ENCODE data around the gene CCM2L. TPM values are rescaled to one million over a fixed set of nuclear protein-coding genes. Genes with fewer than 3 reads are reported as not detected.

CCM2L gene
- total and polyA plus RNA-seq, 2 of the 8 experiments (the other 6 are each of a cell fraction or from before 2014, with no cell fraction given): 5.5 to 15.8 TPM

DNA sequence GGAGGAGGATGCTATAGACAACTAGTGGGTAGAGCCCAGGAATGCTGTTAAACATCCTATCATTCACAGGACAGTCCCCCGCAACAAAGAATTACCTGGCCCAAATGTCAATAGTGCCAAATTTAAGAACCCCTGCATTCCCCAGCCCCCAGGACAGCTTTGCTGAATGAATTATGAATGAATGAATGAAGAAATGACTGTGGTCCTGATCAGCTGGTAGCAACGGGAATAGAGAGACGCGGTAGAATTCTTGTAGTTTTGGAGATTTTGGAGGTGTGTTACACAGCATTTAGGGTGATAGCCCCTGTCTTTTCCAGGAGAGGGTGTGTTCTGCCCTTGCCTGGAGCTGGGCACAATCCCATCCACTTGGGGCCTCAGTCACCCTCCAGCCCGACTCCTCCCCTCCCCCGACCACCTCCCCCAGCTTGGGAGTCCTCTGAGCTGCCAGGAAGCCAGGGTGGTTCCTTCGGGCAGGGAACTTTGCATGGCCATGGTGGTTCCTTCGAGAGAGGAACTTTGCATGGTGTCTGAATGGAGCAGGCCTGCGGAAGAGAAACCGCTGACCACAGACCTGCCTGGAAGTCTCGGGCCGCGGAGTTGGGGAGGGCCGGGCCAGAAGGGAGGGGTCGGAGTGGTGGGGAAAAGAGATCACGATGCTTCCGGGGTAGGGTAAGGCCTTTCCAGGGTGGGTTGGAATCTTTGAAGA lies 40.8 kb downstream of the CCM2L start:
- WGBS, 2 experiments (ENCODE audit: extremely low coverage in 1 of 2, insufficient coverage in 1 of 2, insufficient read length in 1 of 2, insufficient replicate concordance in 2 of 2, low coverage in 1 of 2, low lambda C conversion rate in 2 of 2, missing lambda C conversion rate in 1 of 2): 27% methylated on average over 17 of the region's 17 CpGs; no CpG with 5 or more reads in 1 of the 2 experiments
- Histone ChIP-seq H3K4me1 (replicated peaks in 1 of 4; ENCODE audit: control insufficient read depth in 3 of 4, insufficient read depth in 4 of 4, low read length in 3 of 4) (peaks cover 2 to 10% (median 6%) of the 10 kb centered on the region in 4 experiments; a peak in 5 of 7 replicates), H3K18ac (ENCODE audit: extremely low read depth, low read length) (peak overlapping the region; percentile 71), H4K20me1 (replicated peaks in 1 of 2; ENCODE audit: control insufficient read depth in 1 of 2, insufficient read depth in 2 of 2, low read length in 2 of 2) (no peaks in the 10 kb centered on the region), H3K9ac (replicated peaks in 1 of 4; ENCODE audit: extremely low read depth in 1 of 4, low read depth in 3 of 4, low read length in 3 of 4) (no peak overlapping the region; a peak in 1 of 7 replicates), H2AK5ac (ENCODE audit: low read depth, low read length) (no peak overlapping the region), H3K23me2 (ENCODE audit: low read depth, low read length) (peaks cover 8% of the 10 kb centered on the region; the same call in 1 of the 2 replicates), H3K9me3 (ENCODE audit: insufficient read depth in 2 of 2, low read depth in 1 of 2, low read length in 1 of 2) (no peaks in the 10 kb centered on the region), H2BK12ac (ENCODE audit: low read depth, low read length) (no peak overlapping the region), H2BK5ac (ENCODE audit: low read depth, low read length) (no peak overlapping the region), H3K56ac (replicated peaks; ENCODE audit: insufficient read length, low read depth, low read length) (no peak overlapping the region), H3K27ac (ENCODE audit: low read depth, low read length) (no peak overlapping the region), H3K4me2 (ENCODE audit: insufficient read depth in 1 of 2, low read depth in 2 of 2, low read length in 2 of 2) (peak overlapping the region; percentile 62 to 79), H3K14ac (ENCODE audit: insufficient read length) (no peak overlapping the region), H3K36me3 (ENCODE audit: control insufficient read depth in 2 of 4, insufficient read depth in 4 of 4, low read length in 3 of 4) (no peaks in the 10 kb centered on the region), H4K5ac (ENCODE audit: insufficient read length, low read depth, low read length) (no peak overlapping the region), H4K8ac (ENCODE audit: extremely low read depth, insufficient read depth, low read length) (no peak overlapping the region), H3K79me2 (ENCODE audit: control insufficient read depth in 1 of 2, insufficient read depth in 2 of 2, low read length in 2 of 2) (no peaks in the 10 kb centered on the region), H2BK15ac (ENCODE audit: low read length) (no peak overlapping the region), H3K23ac (ENCODE audit: insufficient read length) (no peak overlapping the region), H2BK120ac (replicated peaks; ENCODE audit: low read depth, low read length) (no peak overlapping the region), H3K4me3 (ENCODE audit: extremely low read depth in 1 of 4, insufficient read depth in 2 of 4, low read depth in 3 of 4, low read length in 4 of 4) (peak overlapping the region; percentile 35 to 75 (median 66); a peak in 7 of 8 replicates), H3K4ac (replicated peaks; ENCODE audit: insufficient read length, low read depth, low read length) (no peak overlapping the region), H4K91ac (replicated peaks; ENCODE audit: insufficient read length, low read length) (no peak overlapping the region), H3K27me3 (replicated peaks in 1 of 4; ENCODE audit: control insufficient read depth in 3 of 4, extremely low read depth in 1 of 4, insufficient read depth in 3 of 4, low read length in 3 of 4) (peaks cover 3 to 45% (median 33%) of the 10 kb centered on the region in 4 experiments), H2AFZ (ENCODE audit: low read length) (no peak overlapping the region), H2BK20ac (ENCODE audit: low read length) (no peak overlapping the region), H3K79me1 (ENCODE audit: low read depth, low read length) (no peaks in the 10 kb centered on the region)
- ChIA-PET CTCF (ENCODE audit: partially characterized antibody) (interaction anchor here (0.6 to 4.1 kb wide), 6 partner anchors 9 to 99 kb away, joined by 3 to 22 read pairs (median 4); no protein-coding TSS in a partner anchor), POLR2A (ENCODE audit: partially characterized antibody) (interaction anchor here (0.9 kb wide), 1 partner anchor 59 kb away, joined by 3 read pairs; the partner anchor contains the start of gene TM9SF4)
- FAIRE-seq (peak; percentile 58), DNase-seq (ENCODE audit: low read depth in 1 of 2, low spot score in 2 of 2) (peak in 1 of 2 experiments; percentile 69)
- peak; percentile 53 to 74 for TF ChIP-seq RAD21 (IDR thresholded peaks at IDR 0.05 in 1 of 2, conservative IDR thresholded peaks at IDR 0.05 in 1 of 2; ENCODE audit: low read depth in 2 of 2, low read length in 2 of 2)
- TF ChIP-seq HDAC2 (IDR thresholded peaks at IDR 0.05; ENCODE audit: borderline replicate concordance in 1 of 2, low read depth in 2 of 2, low read length in 2 of 2): 0 out of 4 replicates have a peak, but pooled peaks of 1 of the 2 experiments have one; percentile 5
- no peak for TF ChIP-seq CBX8 (IDR thresholded peaks at IDR 0.05; ENCODE audit: borderline replicate concordance, low read depth, low read length)
- no peak for TF ChIP-seq BRCA1 (IDR thresholded peaks at IDR 0.05; ENCODE audit: low read depth, low read length)
- no peak for TF ChIP-seq TEAD4 (IDR thresholded peaks at IDR 0.05; ENCODE audit: low read depth, low read length)
- peak; percentile 14; the same call in 1 of the 2 replicates for TF ChIP-seq BACH1 (IDR thresholded peaks at IDR 0.05; ENCODE audit: low read length)
- TF ChIP-seq JUN (IDR thresholded peaks at IDR 0.05; ENCODE audit: low read depth, low read length): no peak
- TF ChIP-seq, protein P1, sequence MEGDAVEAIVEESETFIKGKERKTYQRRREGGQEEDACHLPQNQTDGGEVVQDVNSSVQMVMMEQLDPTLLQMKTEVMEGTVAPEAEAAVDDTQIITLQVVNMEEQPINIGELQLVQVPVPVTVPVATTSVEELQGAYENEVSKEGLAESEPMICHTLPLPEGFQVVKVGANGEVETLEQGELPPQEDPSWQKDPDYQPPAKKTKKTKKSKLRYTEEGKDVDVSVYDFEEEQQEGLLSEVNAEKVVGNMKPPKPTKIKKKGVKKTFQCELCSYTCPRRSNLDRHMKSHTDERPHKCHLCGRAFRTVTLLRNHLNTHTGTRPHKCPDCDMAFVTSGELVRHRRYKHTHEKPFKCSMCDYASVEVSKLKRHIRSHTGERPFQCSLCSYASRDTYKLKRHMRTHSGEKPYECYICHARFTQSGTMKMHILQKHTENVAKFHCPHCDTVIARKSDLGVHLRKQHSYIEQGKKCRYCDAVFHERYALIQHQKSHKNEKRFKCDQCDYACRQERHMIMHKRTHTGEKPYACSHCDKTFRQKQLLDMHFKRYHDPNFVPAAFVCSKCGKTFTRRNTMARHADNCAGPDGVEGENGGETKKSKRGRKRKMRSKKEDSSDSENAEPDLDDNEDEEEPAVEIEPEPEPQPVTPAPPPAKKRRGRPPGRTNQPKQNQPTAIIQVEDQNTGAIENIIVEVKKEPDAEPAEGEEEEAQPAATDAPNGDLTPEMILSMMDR (IDR thresholded peaks at IDR 0.05; ENCODE audit: control extremely low read depth in 1 of 3, insufficient read depth in 1 of 3, low read depth in 1 of 3, low read length in 3 of 3): peak; percentile 8 to 50 (median 42)
